Measurements from ENCODE around the gene FAM111B.

DNA sequence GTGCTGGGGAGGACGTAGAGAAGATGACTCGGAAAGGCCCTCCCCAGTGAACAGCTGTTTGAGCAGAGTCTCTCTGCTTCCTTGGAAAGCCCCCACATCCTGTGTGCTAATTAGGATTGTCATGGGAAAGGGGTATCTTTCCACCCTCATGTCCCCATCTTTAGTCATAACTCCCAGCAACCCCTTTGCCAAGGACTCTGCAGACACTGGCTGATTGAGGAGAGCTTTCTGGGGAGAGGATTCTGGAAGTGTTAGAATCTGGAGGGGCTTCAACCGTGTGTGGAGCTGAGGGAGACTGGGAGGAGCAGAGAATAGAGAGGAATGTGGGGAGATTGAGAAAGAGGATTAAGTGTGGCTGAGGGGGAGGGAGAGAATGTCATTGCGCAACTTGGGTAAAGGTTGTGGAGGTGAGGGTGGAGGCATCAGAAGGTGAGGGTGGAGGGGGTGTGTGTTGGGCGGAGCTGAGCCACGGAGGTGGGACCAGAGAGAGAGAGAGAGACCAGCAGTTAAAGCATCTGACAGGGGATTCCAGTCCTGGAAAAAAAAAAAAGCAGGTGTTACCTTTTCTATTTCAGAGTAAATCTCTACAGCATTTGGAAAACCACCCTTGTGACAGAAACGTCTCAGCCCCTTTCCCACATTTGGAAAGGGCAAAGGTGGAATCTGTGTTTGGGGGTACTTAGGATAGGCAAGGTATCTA is 67.1 kb downstream of the FAM111B start:
- TF ChIP-seq CTCF (IDR thresholded peaks at IDR 0.05; ENCODE audit: insufficient read depth, low read length) (no peak), POLR2AphosphoS5 (IDR thresholded peaks at IDR 0.05; ENCODE audit: low read depth) (no peak), REST (IDR thresholded peaks at IDR 0.05; ENCODE audit: insufficient replicate concordance, low read depth) (no peak)
